Activated CD4-positive, alpha-beta T cell treated with anti-CD3 and anti-CD28 coated beads, Interleukin-10, Interleukin-2, amounts not matched to agents 100 ng/mL and 50 ng/mL, durations not matched to agents 16 hours and 8 hours (primary cell): ENCODE results near the gene TRIM54.

Experiments
- DNase-seq: peaks from one replicate; pipeline ENCODE4 v3.0.0-alpha.2; 2020

Gene TRIM54

GRCh38 chr2:27281855-27282559 lies at the start of gene TRIM54:
Gene TRIM54, plus strand, starts transcription at chr2:27282429. Its CDS starts 303 bp downstream, at chr2:27282732.
- DNase-seq = no peak

GRCh38 chr2:27233341-27233740 lies 48.9 kb upstream of the TRIM54 start:
- no peak for DNase-seq

- DNase-seq = no peak
Measured at GRCh38 chr2:27236136-27236535, 46.1 kb upstream of the TRIM54 start.

- no peak for DNase-seq
Measured at GRCh38 chr2:27236626-27237025, 45.6 kb upstream of the TRIM54 start.

GRCh38 chr2:27237341-27237945 lies 44.8 kb upstream of the TRIM54 start:
- no peak for DNase-seq

GRCh38 chr2:27238976-27239375 lies 43.3 kb upstream of the TRIM54 start:
- no peak for DNase-seq

GRCh38 chr2:27240406-27240805 lies 41.8 kb upstream of the TRIM54 start:
- no peak for DNase-seq

GRCh38 chr2:27241761-27242613 lies 40.2 kb upstream of the TRIM54 start:
- DNase-seq = no peak

- DNase-seq = no peak
Measured at GRCh38 chr2:27242614-27242951, 39.6 kb upstream of the TRIM54 start.

- no peak for DNase-seq
Measured at GRCh38 chr2:27243391-27244130, 38.7 kb upstream of the TRIM54 start.

- no peak for DNase-seq
Measured at GRCh38 chr2:27245116-27245515, 37.1 kb upstream of the TRIM54 start.

GRCh38 chr2:27245626-27246025 lies 36.6 kb upstream of the TRIM54 start:
- no peak for DNase-seq

GRCh38 chr2:27247893-27248292 lies 34.3 kb upstream of the TRIM54 start:
- no peak for DNase-seq

GRCh38 chr2:27249159-27249890 lies 32.9 kb upstream of the TRIM54 start:
- no peak for DNase-seq

- DNase-seq = peak; percentile 66
Measured at GRCh38 chr2:27249891-27250651, 32.2 kb upstream of the TRIM54 start.

- DNase-seq = no peak
Measured at GRCh38 chr2:27250652-27251379, 31.4 kb upstream of the TRIM54 start.

- DNase-seq = no peak
Measured at GRCh38 chr2:27251766-27252165, 30.5 kb upstream of the TRIM54 start.

GRCh38 chr2:27255187-27255586 lies 27.0 kb upstream of the TRIM54 start:
- DNase-seq = no peak

- DNase-seq = no peak
Measured at GRCh38 chr2:27255660-27256059, 26.6 kb upstream of the TRIM54 start.

GRCh38 chr2:27256855-27257454 lies 25.3 kb upstream of the TRIM54 start:
- DNase-seq = no peak

GRCh38 chr2:27258051-27258450 lies 24.2 kb upstream of the TRIM54 start:
- DNase-seq = no peak
